ENCODE results near the gene ZNRD2.

DNA sequence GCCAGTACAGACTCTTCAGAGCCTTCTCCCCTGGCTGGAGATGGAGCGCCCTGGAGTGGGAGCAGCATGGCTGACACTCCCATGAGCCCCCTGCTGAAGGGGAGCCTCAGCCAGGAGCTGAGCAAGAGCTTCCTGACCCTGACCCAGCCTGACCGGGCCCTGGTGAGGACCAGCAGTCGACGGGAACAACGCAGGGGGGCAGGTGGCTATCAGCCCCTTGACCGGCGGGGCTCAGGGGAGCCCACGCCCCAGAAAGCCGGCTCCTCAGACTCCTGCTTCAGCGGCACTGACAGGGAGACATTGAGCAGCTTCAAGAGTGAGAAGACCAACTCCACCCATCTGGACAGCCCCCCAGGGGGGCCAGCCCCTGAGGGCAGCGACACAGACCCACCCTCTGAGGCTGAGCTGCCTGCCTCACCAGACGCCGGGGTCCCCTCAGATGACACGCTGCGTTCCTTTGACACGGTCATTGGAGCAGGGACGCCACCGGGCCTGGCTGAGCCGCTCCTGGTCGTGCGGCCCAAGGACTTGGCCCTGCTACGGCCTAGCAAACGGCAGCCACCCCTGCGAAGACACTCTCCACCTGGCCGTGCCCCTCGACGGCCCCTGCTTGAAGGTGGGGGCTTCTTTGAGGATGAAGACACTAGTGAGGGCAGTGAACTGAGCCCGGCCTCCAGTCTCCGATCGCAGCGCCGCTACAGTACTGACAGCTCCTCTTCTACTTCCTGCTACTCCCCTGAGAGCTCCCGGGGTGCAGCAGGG, 47.9 kb downstream of the ZNRD2 start:
- no peak for TF ChIP-seq ARNTL (CRISPR knock-in tag; IDR thresholded peaks at IDR 0.05; ENCODE audit: borderline replicate concordance, low read depth)
- TF ChIP-seq, protein P1, sequence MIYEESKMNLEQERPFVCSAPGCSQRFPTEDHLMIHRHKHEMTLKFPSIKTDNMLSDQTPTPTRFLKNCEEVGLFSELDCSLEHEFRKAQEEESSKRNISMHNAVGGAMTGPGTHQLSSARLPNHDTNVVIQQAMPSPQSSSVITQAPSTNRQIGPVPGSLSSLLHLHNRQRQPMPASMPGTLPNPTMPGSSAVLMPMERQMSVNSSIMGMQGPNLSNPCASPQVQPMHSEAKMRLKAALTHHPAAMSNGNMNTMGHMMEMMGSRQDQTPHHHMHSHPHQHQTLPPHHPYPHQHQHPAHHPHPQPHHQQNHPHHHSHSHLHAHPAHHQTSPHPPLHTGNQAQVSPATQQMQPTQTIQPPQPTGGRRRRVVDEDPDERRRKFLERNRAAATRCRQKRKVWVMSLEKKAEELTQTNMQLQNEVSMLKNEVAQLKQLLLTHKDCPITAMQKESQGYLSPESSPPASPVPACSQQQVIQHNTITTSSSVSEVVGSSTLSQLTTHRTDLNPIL (CRISPR knock-in tag; IDR thresholded peaks at IDR 0.05; ENCODE audit: low read depth): no peak
- TF ChIP-seq, protein P2, sequence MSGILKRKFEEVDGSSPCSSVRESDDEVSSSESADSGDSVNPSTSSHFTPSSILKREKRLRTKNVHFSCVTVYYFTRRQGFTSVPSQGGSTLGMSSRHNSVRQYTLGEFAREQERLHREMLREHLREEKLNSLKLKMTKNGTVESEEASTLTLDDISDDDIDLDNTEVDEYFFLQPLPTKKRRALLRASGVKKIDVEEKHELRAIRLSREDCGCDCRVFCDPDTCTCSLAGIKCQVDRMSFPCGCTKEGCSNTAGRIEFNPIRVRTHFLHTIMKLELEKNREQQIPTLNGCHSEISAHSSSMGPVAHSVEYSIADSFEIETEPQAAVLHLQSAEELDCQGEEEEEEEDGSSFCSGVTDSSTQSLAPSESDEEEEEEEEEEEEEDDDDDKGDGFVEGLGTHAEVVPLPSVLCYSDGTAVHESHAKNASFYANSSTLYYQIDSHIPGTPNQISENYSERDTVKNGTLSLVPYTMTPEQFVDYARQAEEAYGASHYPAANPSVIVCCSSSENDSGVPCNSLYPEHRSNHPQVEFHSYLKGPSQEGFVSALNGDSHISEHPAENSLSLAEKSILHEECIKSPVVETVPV (CRISPR knock-in tag; IDR thresholded peaks at IDR 0.05): no peak
- TF ChIP-seq, protein P3, sequence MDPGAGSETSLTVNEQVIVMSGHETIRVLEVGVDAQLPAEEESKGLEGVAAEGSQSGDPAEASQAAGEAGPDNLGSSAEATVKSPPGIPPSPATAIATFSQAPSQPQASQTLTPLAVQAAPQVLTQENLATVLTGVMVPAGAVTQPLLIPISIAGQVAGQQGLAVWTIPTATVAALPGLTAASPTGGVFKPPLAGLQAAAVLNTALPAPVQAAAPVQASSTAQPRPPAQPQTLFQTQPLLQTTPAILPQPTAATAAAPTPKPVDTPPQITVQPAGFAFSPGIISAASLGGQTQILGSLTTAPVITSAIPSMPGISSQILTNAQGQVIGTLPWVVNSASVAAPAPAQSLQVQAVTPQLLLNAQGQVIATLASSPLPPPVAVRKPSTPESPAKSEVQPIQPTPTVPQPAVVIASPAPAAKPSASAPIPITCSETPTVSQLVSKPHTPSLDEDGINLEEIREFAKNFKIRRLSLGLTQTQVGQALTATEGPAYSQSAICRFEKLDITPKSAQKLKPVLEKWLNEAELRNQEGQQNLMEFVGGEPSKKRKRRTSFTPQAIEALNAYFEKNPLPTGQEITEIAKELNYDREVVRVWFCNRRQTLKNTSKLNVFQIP (CRISPR knock-in tag; IDR thresholded peaks at IDR 0.05; ENCODE audit: borderline replicate concordance, low read depth): no peak
- TF ChIP-seq GLIS3 (CRISPR knock-in tag; IDR thresholded peaks at IDR 0.05): no peak
- TF ChIP-seq TCF4 (CRISPR knock-in tag; IDR thresholded peaks at IDR 0.05; ENCODE audit: borderline replicate concordance): no peak
- no peak for TF ChIP-seq ESRRG (CRISPR knock-in tag; IDR thresholded peaks at IDR 0.05)
- no peak for TF ChIP-seq BACH2 (CRISPR knock-in tag; IDR thresholded peaks at IDR 0.05; ENCODE audit: borderline replicate concordance)
- TF ChIP-seq ZC3H10 (CRISPR knock-in tag; IDR thresholded peaks at IDR 0.05): no peak
- TF ChIP-seq ZNF70 (CRISPR knock-in tag; IDR thresholded peaks at IDR 0.05): no peak
- TF ChIP-seq, protein P4, sequence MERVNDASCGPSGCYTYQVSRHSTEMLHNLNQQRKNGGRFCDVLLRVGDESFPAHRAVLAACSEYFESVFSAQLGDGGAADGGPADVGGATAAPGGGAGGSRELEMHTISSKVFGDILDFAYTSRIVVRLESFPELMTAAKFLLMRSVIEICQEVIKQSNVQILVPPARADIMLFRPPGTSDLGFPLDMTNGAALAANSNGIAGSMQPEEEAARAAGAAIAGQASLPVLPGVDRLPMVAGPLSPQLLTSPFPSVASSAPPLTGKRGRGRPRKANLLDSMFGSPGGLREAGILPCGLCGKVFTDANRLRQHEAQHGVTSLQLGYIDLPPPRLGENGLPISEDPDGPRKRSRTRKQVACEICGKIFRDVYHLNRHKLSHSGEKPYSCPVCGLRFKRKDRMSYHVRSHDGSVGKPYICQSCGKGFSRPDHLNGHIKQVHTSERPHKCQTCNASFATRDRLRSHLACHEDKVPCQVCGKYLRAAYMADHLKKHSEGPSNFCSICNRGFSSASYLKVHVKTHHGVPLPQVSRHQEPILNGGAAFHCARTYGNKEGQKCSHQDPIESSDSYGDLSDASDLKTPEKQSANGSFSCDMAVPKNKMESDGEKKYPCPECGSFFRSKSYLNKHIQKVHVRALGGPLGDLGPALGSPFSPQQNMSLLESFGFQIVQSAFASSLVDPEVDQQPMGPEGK (CRISPR knock-in tag; IDR thresholded peaks at IDR 0.05; ENCODE audit: borderline replicate concordance): no peak
- TF ChIP-seq ZNF8 (CRISPR knock-in tag; IDR thresholded peaks at IDR 0.05): no peak
- TF ChIP-seq, protein P5, sequence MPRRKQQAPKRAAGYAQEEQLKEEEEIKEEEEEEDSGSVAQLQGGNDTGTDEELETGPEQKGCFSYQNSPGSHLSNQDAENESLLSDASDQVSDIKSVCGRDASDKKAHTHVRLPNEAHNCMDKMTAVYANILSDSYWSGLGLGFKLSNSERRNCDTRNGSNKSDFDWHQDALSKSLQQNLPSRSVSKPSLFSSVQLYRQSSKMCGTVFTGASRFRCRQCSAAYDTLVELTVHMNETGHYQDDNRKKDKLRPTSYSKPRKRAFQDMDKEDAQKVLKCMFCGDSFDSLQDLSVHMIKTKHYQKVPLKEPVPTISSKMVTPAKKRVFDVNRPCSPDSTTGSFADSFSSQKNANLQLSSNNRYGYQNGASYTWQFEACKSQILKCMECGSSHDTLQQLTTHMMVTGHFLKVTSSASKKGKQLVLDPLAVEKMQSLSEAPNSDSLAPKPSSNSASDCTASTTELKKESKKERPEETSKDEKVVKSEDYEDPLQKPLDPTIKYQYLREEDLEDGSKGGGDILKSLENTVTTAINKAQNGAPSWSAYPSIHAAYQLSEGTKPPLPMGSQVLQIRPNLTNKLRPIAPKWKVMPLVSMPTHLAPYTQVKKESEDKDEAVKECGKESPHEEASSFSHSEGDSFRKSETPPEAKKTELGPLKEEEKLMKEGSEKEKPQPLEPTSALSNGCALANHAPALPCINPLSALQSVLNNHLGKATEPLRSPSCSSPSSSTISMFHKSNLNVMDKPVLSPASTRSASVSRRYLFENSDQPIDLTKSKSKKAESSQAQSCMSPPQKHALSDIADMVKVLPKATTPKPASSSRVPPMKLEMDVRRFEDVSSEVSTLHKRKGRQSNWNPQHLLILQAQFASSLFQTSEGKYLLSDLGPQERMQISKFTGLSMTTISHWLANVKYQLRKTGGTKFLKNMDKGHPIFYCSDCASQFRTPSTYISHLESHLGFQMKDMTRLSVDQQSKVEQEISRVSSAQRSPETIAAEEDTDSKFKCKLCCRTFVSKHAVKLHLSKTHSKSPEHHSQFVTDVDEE (CRISPR knock-in tag; IDR thresholded peaks at IDR 0.05): no peak
